WERI-Rb-1 (cell line): Measurements from ENCODE around the gene FRMD4A.

Source experiments
- DNase-seq: peaks from one replicate; pipeline ENCODE4 v3.0.0-alpha.2; 2020
- H3K27ac ChIP-seq: fragments of 250-450 bp; sonication (Bioruptor Pico); 2 replicates; pipeline ENCODE4 v1.5.1; 2020; ENCODE audit warnings: mild to moderate bottlenecking, moderate library complexity
- H3K27me3 ChIP-seq: fragments of 250-450 bp; sonication (Bioruptor Pico); 2 replicates; pipeline ENCODE4 v1.5.1; 2021; ENCODE audit warnings: mild to moderate bottlenecking, low read depth, moderate library complexity; ENCODE audit not compliant: insufficient read depth, severe bottlenecking
- H3K36me3 ChIP-seq: fragments of 250-450 bp; sonication (Bioruptor Pico); 2 replicates; pipeline ENCODE4 v1.5.1; 2020; ENCODE audit warnings: mild to moderate bottlenecking, moderate library complexity
- H3K4me3 ChIP-seq: 2 replicates; pipeline ENCODE4 v1.5.1; 2011; ENCODE audit warnings: low read depth, mild to moderate bottlenecking, control low read depth, low read length
- H3K9me3 ChIP-seq: fragments of 250-450 bp; sonication (Bioruptor Pico); 2 replicates; pipeline ENCODE4 v1.5.1; 2021; ENCODE audit warnings: mild to moderate bottlenecking, moderate library complexity; ENCODE audit not compliant: severe bottlenecking
- TF ChIP-seq, protein P1 (sequence below): IDR thresholded peaks from 2 replicates; pipeline ENCODE4 v1.5.1; 2011; ENCODE audit warnings: low read depth, mild to moderate bottlenecking, control low read depth, inconsistent platforms, low read length

The FRMD4A gene

DNA sequence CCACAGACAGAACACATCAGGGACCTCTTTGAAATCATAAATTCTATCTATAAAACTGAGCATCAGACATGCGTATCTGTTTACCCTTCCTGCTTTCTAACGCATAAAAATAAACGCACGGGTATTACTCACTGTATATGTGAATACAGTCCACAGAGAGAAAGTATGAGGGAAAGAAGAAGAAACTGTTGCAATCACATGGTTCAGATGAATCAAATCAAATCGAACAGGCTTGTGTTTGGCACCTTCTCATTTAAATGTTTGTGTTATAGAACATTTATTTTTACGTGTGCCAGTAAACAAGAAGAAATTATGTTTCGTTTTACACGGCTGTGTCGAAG, 322.0 kb downstream of the FRMD4A start:
- Histone ChIP-seq H3K36me3 (no peaks in the 10 kb centered on the region), H3K27ac (no peak overlapping the region), H3K27me3 (no peaks in the 10 kb centered on the region), H3K4me3 (peak overlapping the region; percentile 55), H3K9me3 (no peaks in the 10 kb centered on the region)
- TF ChIP-seq, protein P1, sequence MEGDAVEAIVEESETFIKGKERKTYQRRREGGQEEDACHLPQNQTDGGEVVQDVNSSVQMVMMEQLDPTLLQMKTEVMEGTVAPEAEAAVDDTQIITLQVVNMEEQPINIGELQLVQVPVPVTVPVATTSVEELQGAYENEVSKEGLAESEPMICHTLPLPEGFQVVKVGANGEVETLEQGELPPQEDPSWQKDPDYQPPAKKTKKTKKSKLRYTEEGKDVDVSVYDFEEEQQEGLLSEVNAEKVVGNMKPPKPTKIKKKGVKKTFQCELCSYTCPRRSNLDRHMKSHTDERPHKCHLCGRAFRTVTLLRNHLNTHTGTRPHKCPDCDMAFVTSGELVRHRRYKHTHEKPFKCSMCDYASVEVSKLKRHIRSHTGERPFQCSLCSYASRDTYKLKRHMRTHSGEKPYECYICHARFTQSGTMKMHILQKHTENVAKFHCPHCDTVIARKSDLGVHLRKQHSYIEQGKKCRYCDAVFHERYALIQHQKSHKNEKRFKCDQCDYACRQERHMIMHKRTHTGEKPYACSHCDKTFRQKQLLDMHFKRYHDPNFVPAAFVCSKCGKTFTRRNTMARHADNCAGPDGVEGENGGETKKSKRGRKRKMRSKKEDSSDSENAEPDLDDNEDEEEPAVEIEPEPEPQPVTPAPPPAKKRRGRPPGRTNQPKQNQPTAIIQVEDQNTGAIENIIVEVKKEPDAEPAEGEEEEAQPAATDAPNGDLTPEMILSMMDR: no peak
- DNase-seq: no peak

DNA sequence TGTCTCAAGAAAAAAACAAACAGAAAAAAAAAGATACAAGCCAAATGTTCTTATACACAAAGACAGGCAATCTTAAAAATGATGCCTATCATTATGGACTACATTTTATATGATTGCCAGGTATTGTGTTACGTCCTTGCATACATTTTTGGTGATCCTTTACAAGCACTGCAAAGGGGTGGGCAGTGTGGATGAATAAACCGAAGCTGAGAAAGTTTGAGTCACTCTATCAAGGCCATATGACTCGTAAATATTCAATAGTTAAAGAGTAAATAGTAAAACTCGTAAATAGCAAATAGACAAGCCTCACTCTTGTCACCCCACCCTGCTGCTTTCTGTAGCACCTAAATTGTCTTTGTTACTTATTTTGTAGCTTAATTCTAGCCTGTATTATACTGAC, 326.2 kb downstream of the FRMD4A start:
- Histone ChIP-seq H3K36me3 (no peaks in the 10 kb centered on the region), H3K9me3 (no peaks in the 10 kb centered on the region), H3K27ac (no peak overlapping the region), H3K27me3 (no peaks in the 10 kb centered on the region), H3K4me3 (no peak overlapping the region)
- TF ChIP-seq, protein P1: no peak
- no peak for DNase-seq

- TF ChIP-seq, protein P1: no peak
- no peak overlapping the region for H3K27ac ChIP-seq
- H3K36me3 ChIP-seq: no peaks in the 10 kb centered on the region
- H3K4me3 ChIP-seq: no peak overlapping the region
- no peak for DNase-seq
- no peaks in the 10 kb centered on the region for H3K27me3 ChIP-seq
- no peaks in the 10 kb centered on the region for H3K9me3 ChIP-seq
Observed at GRCh38 chr10:14003517-14004184, 327.1 kb downstream of the FRMD4A start.

GRCh38 chr10:14001298-14002040, 329.3 kb downstream of the FRMD4A start:
- Histone ChIP-seq H3K27ac (no peak overlapping the region), H3K4me3 (no peak overlapping the region), H3K9me3 (no peaks in the 10 kb centered on the region), H3K36me3 (no peaks in the 10 kb centered on the region), H3K27me3 (no peaks in the 10 kb centered on the region)
- no peak for DNase-seq
- TF ChIP-seq, protein P1: no peak

DNA sequence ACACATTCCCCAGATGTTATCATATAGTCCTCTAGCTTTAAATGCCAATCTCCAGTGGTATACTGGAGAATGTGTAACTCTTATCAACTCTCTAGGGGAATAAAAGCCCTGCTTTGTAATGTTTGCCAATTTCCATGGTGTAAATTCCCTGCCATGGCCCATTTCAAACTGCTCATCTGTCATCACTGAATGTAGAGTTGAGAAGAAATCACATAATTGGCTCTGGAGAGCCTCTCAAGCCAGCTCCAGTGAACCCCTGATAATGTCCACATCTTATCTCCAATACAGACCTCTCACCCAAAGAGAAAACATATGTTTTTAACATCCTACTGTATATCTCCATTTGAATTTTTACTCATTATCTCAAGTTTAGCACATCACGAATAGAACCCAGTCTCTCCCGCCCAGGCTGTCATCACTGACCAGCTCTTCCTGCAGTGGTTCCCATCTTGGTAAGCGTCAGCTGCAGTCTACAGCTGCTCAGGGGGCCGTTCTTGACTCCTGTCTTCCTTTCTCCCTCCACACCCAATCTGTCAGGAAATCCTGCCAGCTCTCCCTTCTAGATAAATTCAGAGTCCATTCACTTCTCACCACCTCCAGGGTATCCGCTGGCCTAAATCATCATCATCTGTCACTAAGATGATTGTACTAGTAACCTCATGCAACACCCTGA, 332.4 kb downstream of the FRMD4A start:
- no peaks in the 10 kb centered on the region for H3K27me3 ChIP-seq
- TF ChIP-seq, protein P1: no peak
- no peaks in the 10 kb centered on the region for H3K36me3 ChIP-seq
- no peak overlapping the region for H3K27ac ChIP-seq
- DNase-seq: no peak
- no peak overlapping the region for H3K4me3 ChIP-seq
- no peaks in the 10 kb centered on the region for H3K9me3 ChIP-seq
